Purkinje cell (primary cell): ENCODE measurements around the gene TFPI2. TPM values are rescaled to one million over a fixed set of nuclear protein-coding genes. Genes with fewer than 3 reads are reported as not detected.

Experiments
- polyA plus RNA-seq: library from polyadenylated mRNA; unstranded; fragments of >200 nt; fragmentation: Nextera tagmentation; gene quantifications from 2 replicates; pipeline ENCODE4 v1.2.1, GENCODE V29; 2014

TFPI2 gene
- not detected in 2 replicates for polyA plus RNA-seq

GRCh38 chr7:93890464-93891068 is at the start of gene TFPI2:
Gene TFPI2 (minus strand): TSS chr7:93890753. CDS start chr7:93890678, 75 bp downstream.

GRCh38 chr7:93921607-93922566 is 31.3 kb upstream of the TFPI2 start, which contains the start of gene GNG11:
Gene GNG11 (plus strand): TSS chr7:93921735. CDS start chr7:93922138, 403 bp downstream.

GRCh38 chr7:93906267-93906666 is 15.7 kb upstream of the TFPI2 start, which contains the start of gene GNGT1:
Gene GNGT1 (plus strand): TSS chr7:93906567. CDS start chr7:93906747, 180 bp downstream.

Other genes starting within 250 kb of the TFPI2 start
- not detected in 2 replicates for gene GNGT1, start 15.8 kb upstream of the TFPI2 start, polyA plus RNA-seq
- gene GNG11, start 31.0 kb upstream of the TFPI2 start, polyA plus RNA-seq, result 3.5 and 4.7 TPM in 2 replicates
- 50.6 and 53.3 TPM in 2 replicates for gene BET1, start 113.6 kb upstream of the TFPI2 start, polyA plus RNA-seq